ENCODE measurements around the gene CREB5. TPM values are rescaled to one million over a fixed set of nuclear protein-coding genes. Genes with fewer than 3 reads are reported as not detected.

Gene CREB5
- total RNA-seq, 1 experiment from 2014 or later = 0.49 TPM

GRCh38 chr7:28739826-28740225 lies 327.5 kb downstream of the CREB5 start:
- no peak overlapping the region for H3K9ac ChIP-seq (ENCODE audit: low read length)
- no peak overlapping the region for H3K27ac ChIP-seq (ENCODE audit: low read depth, low read length)
- DNase-seq (ENCODE audit: low read depth, low spot score) = no peak
- CTCF ChIA-PET = no interaction called here
- no peaks in the 10 kb centered on the region for H3K27me3 ChIP-seq (ENCODE audit: insufficient read depth, low read length)
- intact Hi-C loops (cut with micrococcal nuclease) = no loop called here
- RAD21 ChIA-PET (ENCODE audit: low non-redundant PET in 1 of 2, low total read pairs in 2 of 2, uncharacterized antibody in 2 of 2, unreplicated experiment in 2 of 2) = no interaction called here
- H4K20me1 ChIP-seq (ENCODE audit: insufficient read depth) = no peaks in the 10 kb centered on the region
- TF ChIP-seq REST (IDR thresholded peaks at IDR 0.05; ENCODE audit: low read depth) (no peak), EZH2phosphoT487 (IDR thresholded peaks at IDR 0.05; ENCODE audit: borderline replicate concordance) (no peak), POLR2A (IDR thresholded peaks at IDR 0.05; ENCODE audit: borderline replicate concordance, extremely low read depth, insufficient read depth, insufficient read length) (no peak)
- H3K4me1 ChIP-seq (ENCODE audit: control insufficient read depth in 1 of 2, insufficient read depth in 2 of 2, low read length in 2 of 2) = no peaks in the 10 kb centered on the region
- no peaks in the 10 kb centered on the region for H3K9me3 ChIP-seq (ENCODE audit: control insufficient read depth in 1 of 2, insufficient read depth in 1 of 2, low read depth in 1 of 2, low read length in 2 of 2)
- no peaks in the 10 kb centered on the region for H3K79me2 ChIP-seq (ENCODE audit: insufficient read depth, low read length)
- no peak for ATAC-seq
- H3K36me3 ChIP-seq (ENCODE audit: control insufficient read depth in 1 of 2, insufficient read depth in 2 of 2, low read length in 2 of 2) = no peaks in the 10 kb centered on the region
- no peak overlapping the region for H3K4me3 ChIP-seq (replicated peaks in 1 of 2; ENCODE audit: low read depth in 1 of 2, low read length in 2 of 2)
- H2AFZ ChIP-seq (ENCODE audit: low read depth, low read length, poor library complexity, severe bottlenecking) = no peak overlapping the region
- POLR2A ChIA-PET = no interaction called here
- no peak overlapping the region for H3K4me2 ChIP-seq (ENCODE audit: low read length)
- no TSS peak for BruUV-seq (replicated peaks)
- H3K9me2 ChIP-seq (ENCODE audit: insufficient read depth) = no peaks in the 10 kb centered on the region

- Histone ChIP-seq H3K4me3 (replicated peaks in 1 of 2; ENCODE audit: low read depth in 1 of 2, low read length in 2 of 2) (no peak overlapping the region), H3K9ac (ENCODE audit: low read length) (no peak overlapping the region), H3K4me2 (ENCODE audit: low read length) (no peak overlapping the region), H3K9me2 (ENCODE audit: insufficient read depth) (no peaks in the 10 kb centered on the region), H4K20me1 (ENCODE audit: insufficient read depth) (no peaks in the 10 kb centered on the region), H2AFZ (ENCODE audit: low read depth, low read length, poor library complexity, severe bottlenecking) (no peak overlapping the region), H3K9me3 (ENCODE audit: control insufficient read depth in 1 of 2, insufficient read depth in 1 of 2, low read depth in 1 of 2, low read length in 2 of 2) (no peaks in the 10 kb centered on the region), H3K4me1 (ENCODE audit: control insufficient read depth in 1 of 2, insufficient read depth in 2 of 2, low read length in 2 of 2) (peaks cover 9 to 13% of the 10 kb centered on the region in 2 experiments), H3K27me3 (ENCODE audit: insufficient read depth, low read length) (peaks cover 7% of the 10 kb centered on the region; the same call in 1 of the 2 replicates), H3K79me2 (ENCODE audit: insufficient read depth, low read length) (no peaks in the 10 kb centered on the region), H3K36me3 (ENCODE audit: control insufficient read depth in 1 of 2, insufficient read depth in 2 of 2, low read length in 2 of 2) (no peaks in the 10 kb centered on the region), H3K27ac (ENCODE audit: low read depth, low read length) (no peak overlapping the region)
- DNase-seq (ENCODE audit: low read depth, low spot score) (no peak), ATAC-seq (no peak)
- TF ChIP-seq CEBPB (IDR thresholded peaks at IDR 0.05; ENCODE audit: low read depth) (no peak), EZH2 (IDR thresholded peaks at IDR 0.05) (no peak), ZFX (IDR thresholded peaks at IDR 0.05) (no peak), ZNF274 (IDR thresholded peaks at IDR 0.05; ENCODE audit: low read depth, low read length) (no peak), EZH2phosphoT487 (IDR thresholded peaks at IDR 0.05; ENCODE audit: borderline replicate concordance) (no peak), SRF (IDR thresholded peaks at IDR 0.05; ENCODE audit: low read depth) (no peak), CBX3 (IDR thresholded peaks at IDR 0.05; ENCODE audit: low read depth) (no peak)
- TF ChIP-seq, protein P1, sequence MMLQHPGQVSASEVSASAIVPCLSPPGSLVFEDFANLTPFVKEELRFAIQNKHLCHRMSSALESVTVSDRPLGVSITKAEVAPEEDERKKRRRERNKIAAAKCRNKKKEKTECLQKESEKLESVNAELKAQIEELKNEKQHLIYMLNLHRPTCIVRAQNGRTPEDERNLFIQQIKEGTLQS (IDR thresholded peaks at IDR 0.05) = no peak
- RAD21 ChIA-PET (ENCODE audit: low non-redundant PET in 1 of 2, low total read pairs in 2 of 2, uncharacterized antibody in 2 of 2, unreplicated experiment in 2 of 2) = no interaction called here
- intact Hi-C loops (cut with micrococcal nuclease) = no loop called here
- no TSS peak for BruUV-seq (replicated peaks)
- POLR2A ChIA-PET = no interaction called here
- CTCF ChIA-PET = no interaction called here
Observed at GRCh38 chr7:28744951-28745350, 332.6 kb downstream of the CREB5 start.
